HG03432 (cell line): ENCODE measurements around the gene FURIN.
A peak's percentile ranks its signal among the peaks of the same experiment; 100 is the strongest.

Experiments
- ATAC-seq: cut with Tn5 transposase; IDR thresholded peaks from one replicate; pipeline ENCODE4 v1.9.1; 2021; ENCODE audit warnings: mild to moderate bottlenecking, moderate library complexity; ENCODE audit not compliant: unreplicated experiment

FURIN gene

DNA sequence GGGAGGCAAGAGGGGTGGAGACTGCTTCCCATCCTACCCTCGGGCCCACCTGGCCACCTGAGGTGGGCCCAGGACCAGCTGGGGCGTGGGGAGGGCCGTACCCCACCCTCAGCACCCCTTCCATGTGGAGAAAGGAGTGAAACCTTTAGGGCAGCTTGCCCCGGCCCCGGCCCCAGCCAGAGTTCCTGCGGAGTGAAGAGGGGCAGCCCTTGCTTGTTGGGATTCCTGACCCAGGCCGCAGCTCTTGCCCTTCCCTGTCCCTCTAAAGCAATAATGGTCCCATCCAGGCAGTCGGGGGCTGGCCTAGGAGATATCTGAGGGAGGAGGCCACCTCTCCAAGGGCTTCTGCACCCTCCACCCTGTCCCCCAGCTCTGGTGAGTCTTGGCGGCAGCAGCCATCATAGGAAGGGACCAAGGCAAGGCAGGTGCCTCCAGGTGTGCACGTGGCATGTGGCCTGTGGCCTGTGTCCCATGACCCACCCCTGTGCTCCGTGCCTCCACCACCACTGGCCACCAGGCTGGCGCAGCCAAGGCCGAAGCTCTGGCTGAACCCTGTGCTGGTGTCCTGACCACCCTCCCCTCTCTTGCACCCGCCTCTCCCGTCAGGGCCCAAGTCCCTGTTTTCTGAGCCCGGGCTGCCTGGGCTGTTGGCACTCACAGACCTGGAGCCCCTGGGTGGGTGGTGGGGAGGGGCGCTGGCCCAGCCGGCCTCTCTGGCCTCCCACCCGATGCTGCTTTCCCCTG is 13.8 kb downstream of the FURIN start:
- no peak for ATAC-seq

- no peak for ATAC-seq
These were observed 14.6 kb downstream of the FURIN start for GRCh38 chr15:90882781-90883525.

DNA sequence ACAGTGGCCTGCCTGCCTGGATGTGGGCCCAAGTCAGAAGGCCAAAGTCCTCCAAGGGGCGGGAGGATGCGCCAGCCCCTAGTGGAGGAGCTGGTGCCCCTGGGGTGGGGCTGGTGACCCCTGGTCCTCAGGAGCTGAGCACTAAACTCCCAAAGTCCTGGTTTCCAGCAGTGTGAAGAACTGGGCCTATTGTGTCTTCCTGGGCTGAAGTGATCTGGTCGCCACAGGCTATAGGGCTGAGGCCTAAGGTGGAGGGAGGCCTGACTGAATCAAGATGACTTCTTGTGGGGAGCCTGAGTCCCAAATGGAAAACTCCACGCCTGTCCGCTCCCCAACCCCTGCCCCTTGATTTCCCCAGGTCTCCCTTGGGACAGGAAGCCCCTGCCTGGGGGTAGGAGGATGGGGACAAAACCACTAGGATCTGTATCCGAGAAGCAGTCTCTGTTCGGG is 15.2 kb downstream of the FURIN start:
- ATAC-seq: no peak

- no peak for ATAC-seq
These were observed 15.8 kb downstream of the FURIN start, which contains the start of gene FES for GRCh38 chr15:90883976-90884718. Gene FES, plus strand, starts transcription at chr15:90884504. Its CDS starts 542 bp downstream, at chr15:90885046.

DNA sequence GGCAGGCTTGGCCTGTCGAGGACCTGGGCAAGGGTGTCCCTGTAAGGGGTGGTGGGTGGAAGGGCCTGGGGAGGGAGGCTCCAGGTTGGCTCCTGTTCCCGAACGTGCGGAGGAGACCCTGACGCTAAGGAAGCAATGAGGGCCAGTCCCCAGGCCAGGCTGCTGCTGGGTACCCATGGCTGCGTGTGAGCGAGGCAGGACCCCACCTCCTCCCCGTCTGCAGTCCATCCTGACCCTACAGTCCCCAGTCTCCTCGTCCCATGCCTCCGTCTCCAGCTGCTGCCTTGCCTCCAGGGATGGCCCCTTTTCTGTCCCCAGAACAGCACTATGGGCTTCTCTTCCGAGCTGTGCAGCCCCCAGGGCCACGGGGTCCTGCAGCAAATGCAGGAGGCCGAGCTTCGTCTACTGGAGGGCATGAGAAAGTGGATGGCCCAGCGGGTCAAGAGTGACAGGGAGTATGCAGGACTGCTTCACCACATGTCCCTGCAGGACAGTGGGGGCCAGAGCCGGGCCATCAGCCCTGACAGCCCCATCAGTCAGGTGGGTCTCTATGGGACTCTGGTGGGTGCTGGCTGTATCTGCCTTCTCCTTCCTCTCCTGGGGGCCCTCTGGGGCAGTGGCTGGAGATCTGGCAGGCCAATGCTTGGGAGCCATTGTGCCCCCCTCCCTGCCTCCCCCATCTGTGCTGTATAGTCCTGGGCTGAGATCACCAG is 16.5 kb downstream of the FURIN start:
- ATAC-seq: no peak

DNA sequence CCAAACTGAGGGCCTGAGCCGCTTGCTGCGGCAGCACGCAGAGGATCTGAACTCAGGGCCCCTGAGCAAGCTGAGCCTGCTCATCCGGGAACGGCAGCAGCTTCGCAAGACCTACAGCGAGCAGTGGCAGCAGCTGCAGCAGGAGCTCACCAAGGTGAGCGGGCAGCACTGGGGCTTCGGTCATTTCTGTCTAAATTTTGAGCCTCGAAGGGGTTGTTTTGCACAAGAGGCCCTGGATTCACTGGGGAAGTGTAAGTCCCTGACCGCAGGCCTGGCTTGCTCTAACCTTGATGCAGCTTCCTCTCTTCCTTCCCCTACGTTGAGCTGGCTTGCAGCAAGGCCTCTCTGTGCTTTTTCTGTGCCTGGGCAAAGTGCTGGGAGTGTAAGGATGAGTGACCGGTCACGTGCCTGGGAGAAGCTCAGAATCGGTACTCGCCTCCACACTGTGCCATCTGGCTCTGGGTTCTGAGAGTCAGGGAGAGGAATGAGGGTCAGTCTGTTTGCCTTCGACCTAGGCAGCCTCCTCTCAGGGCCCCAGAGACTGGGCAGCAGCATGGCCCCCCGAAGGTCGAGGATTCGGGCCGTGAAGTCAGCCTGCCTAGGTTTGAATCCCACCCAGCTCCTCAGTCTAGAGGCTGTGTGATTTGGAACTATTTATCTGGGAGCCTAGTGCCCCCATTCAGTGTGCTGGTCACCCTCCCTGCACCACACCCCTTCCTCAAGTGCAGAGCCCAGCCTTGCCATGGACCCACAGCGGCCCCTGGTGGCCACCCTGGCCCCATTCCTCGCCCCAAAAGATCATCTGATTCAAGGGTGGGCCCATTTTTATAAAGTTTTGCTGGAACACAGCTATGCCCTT is 17.3 kb downstream of the FURIN start:
- peak; percentile 56 for ATAC-seq

GRCh38 chr15:90886291-90886614 is 17.9 kb downstream of the FURIN start:
- no peak for ATAC-seq

DNA sequence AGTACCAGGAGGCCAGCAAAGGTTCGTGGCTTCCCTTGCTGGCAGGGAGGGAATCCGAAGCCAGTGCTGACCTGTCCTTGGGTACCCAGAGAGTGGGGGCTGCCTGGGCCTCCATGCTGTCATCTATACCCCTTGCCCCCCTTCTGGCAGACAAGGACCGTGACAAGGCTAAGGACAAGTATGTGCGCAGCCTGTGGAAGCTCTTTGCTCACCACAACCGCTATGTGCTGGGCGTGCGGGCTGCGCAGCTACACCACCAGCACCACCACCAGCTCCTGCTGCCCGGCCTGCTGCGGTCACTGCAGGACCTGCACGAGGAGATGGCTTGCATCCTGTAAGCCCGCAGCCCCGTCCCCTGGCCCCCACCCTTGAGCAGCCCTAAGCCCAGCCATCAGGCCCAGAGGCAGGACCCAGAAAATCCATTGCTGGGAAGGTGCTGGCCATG is 18.7 kb downstream of the FURIN start:
- no peak for ATAC-seq

DNA sequence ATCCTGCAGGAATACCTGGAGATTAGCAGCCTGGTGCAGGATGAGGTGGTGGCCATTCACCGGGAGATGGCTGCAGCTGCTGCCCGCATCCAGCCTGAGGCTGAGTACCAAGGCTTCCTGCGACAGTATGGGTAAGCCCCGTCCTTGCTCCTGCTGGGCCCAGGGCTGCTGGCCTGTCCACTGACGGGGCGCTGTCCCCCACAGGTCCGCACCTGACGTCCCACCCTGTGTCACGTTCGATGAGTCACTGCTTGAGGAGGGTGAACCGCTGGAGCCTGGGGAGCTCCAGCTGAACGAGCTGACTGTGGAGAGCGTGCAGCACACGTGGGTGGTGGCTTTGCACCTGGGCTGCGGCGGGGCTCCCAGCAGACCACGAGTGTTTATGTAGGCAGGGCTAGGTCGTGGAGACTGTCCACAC is 20.9 kb downstream of the FURIN start:
- ATAC-seq: no peak

GRCh38 chr15:90889736-90890456 is 21.5 kb downstream of the FURIN start:
- no peak for ATAC-seq

- ATAC-seq: no peak
These were observed 22.5 kb downstream of the FURIN start for GRCh38 chr15:90890839-90891238.

DNA sequence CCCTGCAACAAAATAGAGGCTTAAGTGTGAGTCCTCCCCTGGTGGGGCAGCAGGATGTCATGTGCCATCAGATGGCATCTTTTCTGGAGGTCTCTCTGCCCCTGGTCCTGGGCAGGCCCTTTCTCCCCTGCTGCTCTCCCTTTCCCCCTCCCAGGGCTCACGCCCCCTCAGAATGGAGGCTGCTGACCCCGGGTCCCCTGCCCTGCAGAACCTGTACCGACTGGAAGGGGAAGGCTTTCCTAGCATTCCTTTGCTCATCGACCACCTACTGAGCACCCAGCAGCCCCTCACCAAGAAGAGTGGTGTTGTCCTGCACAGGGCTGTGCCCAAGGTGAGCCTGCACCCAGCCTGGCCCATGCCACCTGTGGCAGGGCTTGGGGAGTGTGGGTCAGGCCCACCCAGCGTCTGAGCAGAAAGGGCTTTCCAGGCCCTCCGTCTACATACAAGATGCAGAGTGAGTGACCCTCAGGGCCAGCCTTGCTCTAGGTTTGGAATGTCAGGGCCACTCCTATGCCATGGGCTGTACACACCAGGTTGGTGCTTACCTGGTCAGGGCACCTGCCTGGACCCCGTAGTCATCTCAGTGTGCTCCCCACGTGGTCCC is 23.1 kb downstream of the FURIN start:
- no peak for ATAC-seq

DNA sequence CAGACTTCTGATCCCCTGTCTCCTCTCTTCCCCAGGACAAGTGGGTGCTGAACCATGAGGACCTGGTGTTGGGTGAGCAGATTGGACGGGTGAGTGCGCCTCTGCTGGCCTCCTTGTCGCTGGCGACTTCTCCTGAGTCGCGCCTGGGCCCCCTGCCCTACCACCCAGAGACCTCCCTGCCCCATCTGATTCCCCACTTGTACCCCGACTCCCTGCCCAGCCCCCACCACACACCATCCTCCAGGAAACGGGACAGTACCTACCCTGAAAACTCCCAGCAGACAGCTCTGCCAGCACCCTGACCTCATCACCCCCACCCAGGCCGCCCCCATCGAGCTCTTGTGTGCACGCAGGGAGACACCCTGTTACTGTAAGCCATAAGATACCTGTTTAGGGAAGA is 23.6 kb downstream of the FURIN start:
- ATAC-seq: no peak

- ATAC-seq: no peak
These were observed 24.2 kb downstream of the FURIN start for GRCh38 chr15:90892498-90893174.

GRCh38 chr15:90893175-90894090 is 25.0 kb downstream of the FURIN start:
- ATAC-seq: no peak

DNA sequence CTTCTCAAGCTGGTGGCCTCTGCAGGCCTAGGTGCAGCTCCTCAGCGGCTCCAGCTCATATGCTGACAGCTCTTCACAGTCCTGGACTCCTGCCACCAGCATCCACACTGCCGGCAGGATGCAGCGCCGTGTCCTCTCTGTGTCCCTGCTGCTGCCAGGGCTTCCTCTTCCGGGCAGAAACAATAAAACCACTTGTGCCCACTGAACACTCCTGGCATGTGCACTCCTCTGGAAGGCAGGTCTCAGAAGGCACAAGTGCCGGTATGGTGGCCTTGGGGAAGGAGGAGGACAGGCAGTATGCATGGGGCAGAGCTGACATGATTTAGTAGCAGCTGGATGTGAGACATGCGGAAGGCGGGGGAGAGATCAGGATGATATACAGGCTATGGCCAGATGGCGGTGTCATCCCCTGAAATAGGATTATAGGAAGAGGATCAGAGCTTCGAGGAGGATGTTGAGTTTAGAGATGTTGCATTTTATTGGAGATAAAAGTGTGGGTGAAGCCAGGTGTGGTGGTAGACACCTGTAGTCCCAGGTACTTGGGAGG is 27.3 kb downstream of the FURIN start:
- no peak for ATAC-seq

DNA sequence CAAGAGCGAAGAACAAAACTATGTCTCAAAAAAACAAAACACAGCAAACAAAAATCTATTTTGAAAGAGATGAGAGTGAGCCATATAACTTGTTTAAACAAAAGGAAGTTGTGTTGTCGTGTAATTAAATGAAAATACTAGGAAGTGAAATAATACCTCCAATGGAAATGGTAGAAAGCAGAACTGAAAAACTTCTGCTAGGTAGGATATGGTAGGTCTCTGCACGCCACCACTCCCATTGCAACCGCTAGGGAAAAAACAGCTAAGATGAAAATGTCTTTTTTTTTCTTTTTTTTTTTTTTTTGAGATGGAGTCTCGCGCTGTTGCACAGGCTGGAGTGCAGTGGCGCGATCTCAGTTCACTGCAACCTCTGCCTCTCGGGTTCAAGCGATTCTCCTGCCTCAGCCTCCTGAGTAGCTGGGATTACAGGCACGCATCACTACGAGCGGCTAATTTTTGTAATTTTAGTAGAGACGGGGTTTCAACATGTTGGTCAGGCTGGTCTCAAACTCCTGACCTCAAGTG is 28.8 kb downstream of the FURIN start:
- peak; percentile 61 for ATAC-seq
